AG09309 (cell line): ENCODE data around the gene MBD6.

ENCODE experiments used
- DNase-seq: peaks from one replicate; pipeline ENCODE4 v3.0.0-alpha.2; 2010; ENCODE audit warnings: low read depth
- H3K4me3 ChIP-seq: 2 replicates; pipeline ENCODE4 v1.5.1; 2011; ENCODE audit warnings: mild to moderate bottlenecking, low read depth, low read length, moderate library complexity; ENCODE audit not compliant: control insufficient read depth
- TF ChIP-seq, protein P1 (sequence below): IDR thresholded peaks from 2 replicates; pipeline ENCODE4 v1.5.1; 2011; ENCODE audit warnings: mild to moderate bottlenecking, low read depth, low read length, inconsistent platforms; ENCODE audit not compliant: insufficient read depth, control insufficient read depth; ENCODE audit errors: missing control alignments

Gene MBD6

DNA sequence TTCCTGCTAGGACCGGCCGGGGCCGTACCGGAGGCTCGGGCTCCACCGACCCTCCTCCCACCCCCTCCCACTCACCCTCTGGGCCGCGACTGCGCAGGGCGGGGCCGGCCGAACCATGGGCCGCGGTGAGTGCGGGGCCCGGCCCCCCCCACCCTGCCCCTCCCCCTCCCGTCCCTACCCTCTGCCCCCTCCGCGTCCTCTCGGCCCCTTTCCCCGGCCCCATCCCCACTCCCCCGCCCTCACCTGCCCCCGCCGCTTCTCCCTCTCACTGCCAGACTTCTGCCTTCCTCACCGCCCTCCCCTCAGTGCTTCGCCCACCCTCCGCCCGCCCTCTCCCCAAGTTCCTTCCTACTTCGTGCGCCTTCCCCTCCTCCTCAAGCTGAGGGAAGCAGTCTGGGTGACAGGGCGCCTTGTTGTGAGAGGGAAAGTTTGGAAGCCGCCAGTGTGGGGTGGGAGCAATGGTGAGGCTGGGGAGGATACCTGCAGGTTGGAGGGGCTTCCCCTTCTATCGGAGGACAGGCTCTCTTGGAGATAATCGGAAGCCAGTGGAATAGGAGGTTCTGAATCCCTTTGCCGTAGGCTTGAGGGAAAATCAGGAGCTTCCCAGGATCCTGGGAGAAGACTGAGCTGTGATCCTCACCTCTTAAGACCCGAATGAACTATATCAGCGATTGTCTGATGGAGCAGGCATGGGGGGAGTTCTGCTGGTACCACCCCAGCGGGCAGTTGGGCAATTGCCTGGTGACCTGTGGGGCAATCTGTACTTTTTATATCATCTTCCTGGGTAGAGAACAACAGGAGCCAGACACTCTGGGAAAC lies 472 bp downstream of the MBD6 start:
- TF ChIP-seq, protein P1, sequence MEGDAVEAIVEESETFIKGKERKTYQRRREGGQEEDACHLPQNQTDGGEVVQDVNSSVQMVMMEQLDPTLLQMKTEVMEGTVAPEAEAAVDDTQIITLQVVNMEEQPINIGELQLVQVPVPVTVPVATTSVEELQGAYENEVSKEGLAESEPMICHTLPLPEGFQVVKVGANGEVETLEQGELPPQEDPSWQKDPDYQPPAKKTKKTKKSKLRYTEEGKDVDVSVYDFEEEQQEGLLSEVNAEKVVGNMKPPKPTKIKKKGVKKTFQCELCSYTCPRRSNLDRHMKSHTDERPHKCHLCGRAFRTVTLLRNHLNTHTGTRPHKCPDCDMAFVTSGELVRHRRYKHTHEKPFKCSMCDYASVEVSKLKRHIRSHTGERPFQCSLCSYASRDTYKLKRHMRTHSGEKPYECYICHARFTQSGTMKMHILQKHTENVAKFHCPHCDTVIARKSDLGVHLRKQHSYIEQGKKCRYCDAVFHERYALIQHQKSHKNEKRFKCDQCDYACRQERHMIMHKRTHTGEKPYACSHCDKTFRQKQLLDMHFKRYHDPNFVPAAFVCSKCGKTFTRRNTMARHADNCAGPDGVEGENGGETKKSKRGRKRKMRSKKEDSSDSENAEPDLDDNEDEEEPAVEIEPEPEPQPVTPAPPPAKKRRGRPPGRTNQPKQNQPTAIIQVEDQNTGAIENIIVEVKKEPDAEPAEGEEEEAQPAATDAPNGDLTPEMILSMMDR = no peak
- H3K4me3 ChIP-seq = peak overlapping the region; percentile 94
- DNase-seq = no peak

DNA sequence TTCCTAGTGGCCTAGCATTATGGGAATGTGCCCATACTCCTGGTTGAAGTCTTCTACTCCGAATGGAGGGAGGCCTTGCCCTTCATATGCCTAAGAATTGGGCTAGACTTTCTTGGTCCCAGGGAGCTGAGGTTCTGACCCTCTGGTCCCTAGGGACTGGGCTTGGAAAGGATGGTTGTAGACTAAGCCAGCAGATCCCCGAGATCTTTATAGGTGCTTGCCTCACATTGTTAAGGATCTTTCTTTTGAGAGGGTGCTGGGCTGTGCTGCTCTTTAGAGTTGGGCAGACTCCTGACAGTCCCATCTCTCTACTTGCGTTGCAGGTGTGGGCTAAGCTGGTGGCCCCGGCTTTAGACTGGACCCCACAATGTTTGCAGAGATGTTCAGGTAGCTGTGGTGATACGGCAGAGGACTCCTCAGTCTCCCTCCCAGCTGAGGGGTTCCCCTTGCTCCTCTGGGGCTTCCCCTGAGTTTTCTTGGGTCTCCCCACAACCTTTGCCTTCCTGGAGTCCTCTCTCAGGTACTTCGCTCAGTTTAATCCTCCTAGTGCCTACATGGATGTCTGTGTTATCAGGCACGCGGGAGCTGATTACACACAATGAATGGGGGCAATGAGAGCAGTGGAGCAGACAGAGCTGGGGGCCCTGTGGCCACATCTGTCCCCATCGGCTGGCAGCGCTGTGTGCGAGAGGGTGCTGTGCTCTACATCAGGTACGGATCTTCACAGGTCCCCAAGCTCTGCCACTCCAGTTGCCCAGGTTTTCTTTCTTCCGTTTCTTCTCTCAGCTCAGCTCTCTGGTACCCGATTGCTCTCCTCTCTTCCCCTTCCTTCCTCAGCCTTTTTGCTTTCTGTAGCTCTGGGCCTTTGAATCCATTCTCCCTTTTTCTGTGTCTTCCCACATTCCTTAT lies 1.3 kb downstream of the MBD6 start:
- TF ChIP-seq, protein P1 = no peak
- DNase-seq = no peak
- H3K4me3 ChIP-seq = peak overlapping the region; percentile 94

DNA sequence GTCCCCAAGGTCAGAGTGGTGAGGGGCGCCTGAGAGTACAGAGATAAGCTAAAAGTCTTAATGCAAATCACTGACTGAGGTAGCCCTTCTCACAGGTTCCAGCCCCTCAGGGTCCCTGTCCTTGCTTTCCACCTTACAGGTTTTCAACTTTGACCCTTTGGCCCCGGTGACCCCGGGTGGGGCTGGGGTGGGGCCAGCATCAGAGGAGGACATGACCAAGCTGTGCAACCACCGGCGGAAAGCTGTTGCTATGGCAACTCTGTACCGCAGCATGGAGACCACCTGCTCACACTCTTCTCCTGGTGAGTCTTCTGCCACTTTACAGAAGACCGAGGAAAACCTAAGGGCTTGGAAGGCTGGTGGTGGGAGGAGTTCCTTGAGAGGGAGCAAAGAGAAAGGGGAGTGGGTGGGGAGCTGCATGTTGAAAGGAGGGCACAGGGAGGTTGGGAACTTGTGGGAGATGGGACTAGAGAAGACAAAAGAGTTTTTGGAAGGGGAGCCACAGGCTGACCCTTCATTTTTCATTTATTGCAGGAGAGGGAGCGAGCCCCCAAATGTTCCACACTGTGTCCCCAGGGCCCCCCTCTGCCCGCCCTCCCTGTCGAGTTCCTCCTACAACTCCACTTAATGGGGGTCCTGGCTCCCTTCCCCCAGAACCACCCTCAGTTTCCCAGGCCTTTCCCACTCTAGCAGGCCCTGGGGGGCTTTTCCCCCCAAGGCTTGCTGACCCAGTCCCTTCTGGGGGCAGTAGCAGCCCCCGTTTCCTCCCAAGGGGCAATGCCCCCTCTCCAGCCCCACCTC lies 2.4 kb downstream of the MBD6 start:
- no peak overlapping the region for H3K4me3 ChIP-seq
- no peak for DNase-seq
- TF ChIP-seq, protein P1 = no peak

DNA sequence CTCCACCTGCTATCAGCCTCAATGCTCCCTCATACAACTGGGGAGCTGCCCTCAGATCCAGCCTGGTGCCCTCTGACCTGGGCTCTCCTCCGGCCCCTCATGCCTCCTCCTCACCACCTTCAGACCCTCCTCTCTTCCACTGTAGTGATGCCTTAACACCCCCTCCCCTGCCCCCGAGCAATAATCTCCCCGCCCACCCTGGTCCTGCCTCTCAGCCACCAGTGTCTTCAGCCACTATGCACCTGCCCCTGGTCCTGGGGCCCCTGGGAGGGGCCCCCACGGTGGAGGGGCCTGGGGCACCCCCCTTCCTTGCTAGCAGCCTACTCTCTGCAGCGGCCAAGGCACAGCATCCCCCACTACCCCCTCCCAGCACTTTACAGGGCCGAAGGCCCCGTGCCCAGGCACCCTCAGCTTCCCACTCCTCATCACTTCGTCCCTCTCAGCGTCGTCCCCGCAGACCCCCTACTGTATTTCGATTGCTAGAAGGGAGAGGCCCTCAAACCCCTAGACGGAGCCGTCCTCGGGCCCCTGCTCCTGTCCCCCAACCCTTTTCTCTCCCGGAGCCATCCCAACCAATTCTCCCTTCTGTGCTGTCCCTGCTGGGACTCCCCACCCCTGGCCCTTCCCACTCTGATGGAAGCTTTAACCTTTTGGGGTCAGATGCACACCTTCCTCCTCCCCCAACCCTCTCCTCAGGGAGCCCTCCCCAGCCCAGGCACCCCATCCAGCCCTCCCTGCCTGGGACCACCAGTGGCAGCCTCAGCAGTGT lies 3.2 kb downstream of the MBD6 start:
- no peak for DNase-seq
- no peak overlapping the region for H3K4me3 ChIP-seq
- TF ChIP-seq, protein P1 = no peak

DNA sequence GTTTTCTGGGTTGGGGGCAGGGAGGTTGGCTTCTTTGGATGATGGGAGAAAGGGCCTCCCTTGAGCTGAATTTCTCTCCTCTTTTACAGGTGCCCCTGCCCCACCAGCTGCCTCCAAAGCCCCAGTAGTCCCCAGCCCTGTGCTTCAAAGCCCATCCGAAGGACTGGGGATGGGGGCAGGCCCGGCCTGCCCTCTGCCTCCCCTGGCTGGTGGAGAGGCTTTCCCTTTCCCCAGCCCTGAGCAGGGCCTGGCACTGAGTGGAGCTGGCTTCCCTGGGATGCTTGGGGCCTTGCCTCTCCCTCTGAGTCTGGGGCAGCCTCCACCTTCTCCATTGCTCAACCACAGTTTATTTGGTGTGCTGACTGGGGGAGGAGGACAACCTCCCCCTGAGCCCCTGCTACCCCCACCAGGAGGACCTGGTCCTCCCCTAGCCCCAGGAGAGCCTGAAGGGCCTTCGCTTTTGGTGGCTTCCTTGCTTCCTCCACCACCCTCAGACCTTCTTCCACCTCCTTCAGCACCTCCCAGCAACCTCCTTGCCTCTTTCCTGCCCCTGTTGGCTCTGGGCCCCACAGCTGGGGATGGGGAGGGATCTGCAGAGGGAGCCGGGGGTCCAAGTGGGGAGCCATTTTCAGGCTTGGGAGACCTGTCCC lies 4.0 kb downstream of the MBD6 start:
- TF ChIP-seq, protein P1 = no peak
- DNase-seq = no peak
- no peak overlapping the region for H3K4me3 ChIP-seq
